ENCODE results near the gene TRAF2.
A peak's percentile ranks its signal among the peaks of the same experiment; 100 is the strongest.
"Not testable (repeated sequence)": the region's sequence is repeated elsewhere in the genome, so short reads cannot be mapped to it uniquely, and the experiment has no call there.

Gene TRAF2, protein sequence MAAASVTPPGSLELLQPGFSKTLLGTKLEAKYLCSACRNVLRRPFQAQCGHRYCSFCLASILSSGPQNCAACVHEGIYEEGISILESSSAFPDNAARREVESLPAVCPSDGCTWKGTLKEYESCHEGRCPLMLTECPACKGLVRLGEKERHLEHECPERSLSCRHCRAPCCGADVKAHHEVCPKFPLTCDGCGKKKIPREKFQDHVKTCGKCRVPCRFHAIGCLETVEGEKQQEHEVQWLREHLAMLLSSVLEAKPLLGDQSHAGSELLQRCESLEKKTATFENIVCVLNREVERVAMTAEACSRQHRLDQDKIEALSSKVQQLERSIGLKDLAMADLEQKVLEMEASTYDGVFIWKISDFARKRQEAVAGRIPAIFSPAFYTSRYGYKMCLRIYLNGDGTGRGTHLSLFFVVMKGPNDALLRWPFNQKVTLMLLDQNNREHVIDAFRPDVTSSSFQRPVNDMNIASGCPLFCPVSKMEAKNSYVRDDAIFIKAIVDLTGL

DNA sequence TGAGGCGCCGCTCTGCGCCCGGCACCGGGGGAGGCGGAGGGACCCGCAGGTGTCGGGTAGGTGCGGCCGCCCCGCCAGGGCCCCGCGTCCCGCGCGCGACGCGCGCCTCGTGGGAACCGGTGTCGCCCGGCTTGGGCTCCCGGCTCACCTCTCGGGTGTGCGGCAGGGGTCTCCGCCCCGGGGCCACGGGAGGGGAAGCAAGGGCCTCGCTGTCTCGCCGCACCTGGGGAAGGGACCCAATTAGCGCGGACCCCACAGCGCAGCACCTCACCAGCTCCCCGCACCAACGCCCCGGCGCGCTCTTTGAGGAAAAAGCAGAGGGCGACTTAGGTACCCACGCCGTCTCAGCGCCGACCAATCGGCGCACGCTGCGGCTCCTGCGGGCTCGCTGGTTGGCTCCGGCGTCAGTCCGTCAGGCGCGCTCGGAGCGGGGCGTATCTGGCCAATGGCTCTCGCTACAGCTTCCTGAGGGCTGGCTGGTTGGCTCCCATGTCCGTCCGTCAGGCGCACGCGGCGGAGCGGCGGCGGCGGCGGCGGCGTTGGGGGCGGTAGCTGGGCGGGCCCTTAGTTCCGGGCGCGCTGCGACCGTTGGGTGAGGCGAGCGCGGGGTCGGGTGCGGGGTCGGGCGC lies at the start of gene TRAF2:
TRAF2 (plus strand) TSS at position 567 of the 629 bp plus-strand sequence. CDS start 12,225 bp downstream, outside the sequence.
- peak; percentile 100 for DNase-seq (ENCODE audit: low spot score)

DNA sequence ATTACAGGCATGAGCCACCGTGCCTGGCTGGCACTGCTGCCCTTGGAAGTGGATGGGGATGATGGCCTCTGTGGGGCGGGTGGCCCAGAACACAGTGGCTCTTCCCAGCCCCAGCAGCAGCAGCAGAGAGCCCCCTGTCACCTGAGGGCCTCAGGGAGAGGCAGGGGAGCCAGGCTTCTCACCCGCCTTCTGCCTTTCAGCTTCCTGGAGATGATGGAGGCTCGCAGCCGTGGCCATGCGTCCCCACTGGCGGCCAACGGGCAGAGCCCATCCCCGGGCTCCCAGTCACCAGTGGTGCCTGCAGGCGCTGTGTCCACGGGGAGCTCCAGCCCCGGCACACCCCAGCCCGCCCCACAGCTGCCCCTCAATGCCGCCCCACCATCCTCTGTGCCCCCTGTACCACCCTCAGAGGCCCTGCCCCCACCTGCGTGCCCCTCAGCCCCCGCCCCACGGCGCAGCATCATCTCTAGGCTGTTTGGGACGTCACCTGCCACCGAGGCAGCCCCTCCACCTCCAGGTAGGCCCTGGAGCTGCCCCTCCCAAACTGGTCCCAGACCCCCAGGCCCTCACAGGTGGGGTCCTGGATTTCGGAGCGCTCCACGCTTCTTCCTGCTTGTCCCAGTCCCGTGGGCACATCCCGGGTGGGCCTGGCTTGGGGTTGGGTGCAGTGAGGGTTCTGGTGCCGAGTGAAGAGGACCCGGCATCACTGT lies 49.0 kb upstream of the TRAF2 start:
- no peak for DNase-seq (ENCODE audit: low spot score)

DNA sequence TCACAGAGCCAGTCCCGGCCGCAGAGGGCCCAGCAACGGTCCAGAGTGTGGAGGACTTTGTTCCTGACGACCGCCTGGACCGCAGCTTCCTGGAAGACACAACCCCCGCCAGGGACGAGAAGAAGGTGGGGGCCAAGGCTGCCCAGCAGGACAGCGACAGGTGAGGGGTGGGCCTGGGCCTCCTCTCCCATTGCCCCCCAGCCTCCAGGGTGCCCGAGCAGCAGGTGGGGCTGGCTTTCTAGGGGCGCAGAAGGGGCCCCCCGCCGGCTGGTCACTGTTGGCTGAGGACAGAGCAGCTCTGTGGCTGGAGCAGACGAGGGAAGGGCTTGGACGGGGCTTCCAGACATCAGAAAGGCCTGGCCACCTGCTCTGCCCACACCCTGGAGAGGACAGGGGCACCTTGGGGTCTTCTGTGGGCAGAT lies 48.4 kb upstream of the TRAF2 start:
- not testable (repeated sequence) for DNase-seq (ENCODE audit: low spot score)

DNA sequence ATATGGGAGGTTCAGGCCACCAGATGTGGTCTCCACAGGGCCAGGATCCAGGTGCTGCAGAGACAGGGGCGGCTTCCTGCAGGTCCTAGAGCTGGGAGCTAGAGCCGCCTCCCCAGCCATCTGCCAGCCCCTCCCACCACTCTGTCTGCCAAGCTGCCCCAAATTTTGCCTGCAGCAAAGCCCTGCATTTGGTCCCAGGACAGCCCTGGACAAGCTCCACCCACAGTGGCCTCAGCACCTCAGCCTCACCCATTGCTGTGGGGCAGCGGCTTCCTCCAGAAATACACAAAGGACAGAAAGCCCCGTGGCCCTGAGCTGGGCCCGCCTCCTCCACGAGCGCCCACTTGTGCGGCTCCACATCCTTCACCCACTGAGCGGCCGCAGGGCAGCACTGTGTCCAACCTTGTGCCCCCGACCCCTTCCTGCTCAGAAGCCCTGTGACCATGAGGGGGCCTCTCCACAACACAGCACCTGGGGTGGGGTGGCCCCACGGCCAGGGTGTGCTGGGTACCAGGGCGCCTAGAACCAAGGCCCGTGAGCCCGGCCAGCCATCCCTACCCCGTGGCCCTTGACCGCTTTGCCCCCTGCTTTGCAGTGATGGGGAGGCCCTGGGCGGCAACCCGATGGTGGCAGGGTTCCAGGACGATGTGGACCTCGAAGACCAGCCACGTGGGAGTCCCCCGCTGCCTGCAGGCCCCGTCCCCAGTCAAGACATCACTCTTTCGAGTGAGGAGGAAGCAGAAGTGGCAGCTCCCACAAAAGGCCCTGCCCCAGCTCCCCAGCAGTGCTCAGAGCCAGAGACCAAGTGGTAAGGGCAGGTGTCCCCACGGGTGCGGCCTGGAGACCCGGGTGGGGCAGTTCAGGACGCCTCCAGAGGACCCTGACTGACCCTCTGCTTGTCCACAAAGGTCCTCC lies 47.7 kb upstream of the TRAF2 start:
- DNase-seq (ENCODE audit: low spot score), result no peak

DNA sequence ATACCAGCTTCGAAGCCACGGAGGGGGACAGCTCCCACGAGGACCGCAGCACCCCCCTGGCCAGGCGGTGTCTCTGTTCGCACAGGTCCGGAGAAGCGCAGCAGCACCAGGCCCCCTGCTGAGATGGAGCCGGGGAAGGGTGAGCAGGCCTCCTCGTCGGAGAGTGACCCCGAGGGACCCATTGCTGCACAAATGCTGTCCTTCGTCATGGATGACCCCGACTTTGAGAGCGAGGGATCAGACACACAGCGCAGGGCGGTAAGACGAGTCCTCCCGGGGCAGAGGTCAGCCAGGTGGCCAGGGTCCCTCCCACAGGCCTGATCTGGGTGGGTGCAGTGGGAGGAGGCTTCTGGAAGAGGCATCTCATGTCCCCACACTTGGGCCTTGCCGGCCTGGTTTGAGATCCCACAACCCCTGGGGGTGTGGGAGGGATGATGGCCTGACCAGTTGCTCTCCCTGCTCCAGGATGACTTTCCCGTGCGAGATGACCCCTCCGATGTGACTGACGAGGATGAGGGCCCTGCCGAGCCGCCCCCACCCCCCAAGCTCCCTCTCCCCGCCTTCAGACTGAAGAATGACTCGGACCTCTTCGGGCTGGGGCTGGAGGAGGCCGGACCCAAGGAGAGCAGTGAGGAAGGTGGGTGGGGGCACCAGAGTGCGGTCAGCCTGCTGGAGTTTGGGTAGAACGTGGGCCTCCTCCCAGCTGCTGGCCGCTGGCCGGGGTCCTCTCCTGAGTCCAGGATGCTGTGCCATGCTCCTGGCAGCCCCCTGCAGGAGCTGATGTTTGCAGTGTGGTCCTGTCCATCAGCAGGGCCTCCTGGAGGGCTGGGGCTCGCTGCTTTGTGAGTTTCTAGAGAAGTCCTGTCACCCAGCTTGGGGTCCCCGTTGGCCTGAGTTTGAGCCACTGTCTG lies 46.8 kb upstream of the TRAF2 start:
- no peak for DNase-seq (ENCODE audit: low spot score)

DNA sequence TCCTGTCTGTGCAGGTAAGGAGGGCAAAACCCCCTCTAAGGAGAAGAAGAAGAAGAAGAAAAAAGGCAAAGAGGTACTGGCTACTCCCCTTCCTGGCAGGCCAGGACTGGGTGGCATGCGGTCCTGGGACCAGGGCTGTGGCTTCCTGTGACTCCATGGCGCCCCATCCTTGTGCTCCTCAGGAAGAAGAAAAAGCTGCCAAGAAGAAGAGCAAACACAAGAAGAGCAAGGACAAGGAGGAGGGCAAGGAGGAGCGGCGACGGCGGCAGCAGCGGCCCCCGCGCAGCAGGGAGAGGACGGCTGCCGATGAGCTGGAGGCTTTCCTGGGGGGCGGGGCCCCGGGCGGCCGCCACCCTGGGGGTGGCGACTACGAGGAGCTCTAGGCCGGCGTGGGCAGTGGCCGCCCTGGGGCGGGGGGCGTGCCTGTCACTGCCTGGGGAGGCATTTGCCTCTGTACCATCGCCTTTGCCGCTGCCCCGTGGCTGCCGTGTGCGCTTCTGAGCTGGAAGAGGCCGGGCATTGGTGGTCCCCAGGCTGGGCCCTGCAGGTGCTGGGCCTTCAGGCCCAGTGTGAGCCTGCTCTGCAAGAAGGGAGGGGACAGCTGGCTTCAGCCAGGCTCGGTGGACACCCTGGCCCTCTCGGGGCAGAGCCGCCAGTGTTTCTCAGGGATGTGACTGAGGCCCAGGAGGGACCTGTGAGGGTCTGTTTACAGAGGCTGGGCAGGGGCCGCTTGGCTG lies 46.0 kb upstream of the TRAF2 start:
- DNase-seq (ENCODE audit: low spot score), result peak; percentile 72

DNA sequence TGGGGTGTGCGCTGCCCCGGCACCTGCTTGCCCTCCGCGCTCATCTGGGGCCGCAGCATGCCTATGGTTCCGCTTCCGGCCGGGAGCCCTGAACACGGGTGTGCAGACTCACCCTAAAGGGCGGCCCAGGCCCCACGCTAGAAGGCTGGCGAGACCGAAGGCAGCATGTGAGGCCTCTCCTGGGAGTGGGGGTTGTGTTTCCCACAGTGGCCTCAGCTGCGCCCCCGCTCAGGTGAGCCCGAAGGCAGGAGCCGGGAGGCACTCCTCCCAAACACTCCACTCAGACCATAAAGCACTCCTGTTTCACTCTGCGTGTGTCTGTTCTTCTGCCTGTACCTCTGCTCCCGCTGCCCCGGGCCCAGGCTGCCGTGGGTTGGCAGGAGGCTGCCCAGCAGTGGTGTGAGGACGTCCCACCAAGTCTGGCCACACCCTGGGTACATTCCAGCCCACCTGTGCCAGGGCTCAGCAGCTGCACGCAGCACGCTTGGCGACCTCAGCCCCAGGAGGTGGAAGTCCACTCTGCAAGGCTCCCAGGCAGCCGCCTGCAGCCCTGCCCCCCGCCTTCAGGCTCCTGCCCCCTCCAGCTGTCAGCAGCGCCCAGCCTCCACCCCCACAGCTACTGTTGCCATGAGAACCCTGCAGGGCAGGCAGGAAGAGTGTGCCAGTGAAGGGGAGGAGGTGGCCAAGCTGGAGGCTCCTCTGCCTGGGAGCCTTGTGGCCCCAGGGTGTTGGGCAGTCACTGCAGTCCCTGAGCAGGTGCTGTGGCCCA lies 45.3 kb upstream of the TRAF2 start:
- DNase-seq (ENCODE audit: low spot score), result no peak

DNA sequence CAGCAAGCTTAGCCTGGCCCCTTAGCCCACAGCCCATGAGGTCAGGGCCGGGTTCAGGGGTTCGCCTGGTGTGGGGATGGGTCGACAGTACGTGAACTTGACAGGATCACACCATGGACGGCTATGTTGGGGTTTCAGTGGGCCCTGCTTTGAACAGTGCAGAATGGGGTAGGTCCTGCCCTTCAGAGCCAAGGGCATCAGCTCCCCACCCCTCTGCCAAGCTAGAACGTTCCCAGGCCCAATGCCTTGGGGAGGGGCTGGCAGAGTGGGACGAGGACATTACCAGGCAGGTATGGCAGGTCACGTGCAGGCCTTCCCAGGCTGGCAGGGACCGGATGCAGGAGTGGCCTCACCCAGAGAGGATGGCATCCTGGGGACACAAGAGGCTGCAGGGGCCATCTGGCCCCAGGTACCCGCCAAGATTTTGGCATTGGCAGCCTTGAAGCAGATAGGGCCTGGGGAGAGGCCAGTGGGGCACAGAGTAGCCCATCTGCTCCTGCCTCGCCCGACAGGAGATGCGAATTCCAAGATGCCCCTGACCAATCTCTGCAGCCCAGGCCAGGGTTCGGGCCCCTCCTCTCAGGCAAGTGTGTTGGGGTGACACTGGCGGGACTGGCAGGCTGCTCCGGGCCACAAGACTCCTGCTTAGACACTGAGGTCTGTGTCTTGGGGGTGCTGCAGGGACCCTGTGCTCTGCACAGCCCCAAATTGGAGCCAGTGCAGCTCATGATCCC lies 44.5 kb upstream of the TRAF2 start:
- not testable (repeated sequence) for DNase-seq (ENCODE audit: low spot score)

DNA sequence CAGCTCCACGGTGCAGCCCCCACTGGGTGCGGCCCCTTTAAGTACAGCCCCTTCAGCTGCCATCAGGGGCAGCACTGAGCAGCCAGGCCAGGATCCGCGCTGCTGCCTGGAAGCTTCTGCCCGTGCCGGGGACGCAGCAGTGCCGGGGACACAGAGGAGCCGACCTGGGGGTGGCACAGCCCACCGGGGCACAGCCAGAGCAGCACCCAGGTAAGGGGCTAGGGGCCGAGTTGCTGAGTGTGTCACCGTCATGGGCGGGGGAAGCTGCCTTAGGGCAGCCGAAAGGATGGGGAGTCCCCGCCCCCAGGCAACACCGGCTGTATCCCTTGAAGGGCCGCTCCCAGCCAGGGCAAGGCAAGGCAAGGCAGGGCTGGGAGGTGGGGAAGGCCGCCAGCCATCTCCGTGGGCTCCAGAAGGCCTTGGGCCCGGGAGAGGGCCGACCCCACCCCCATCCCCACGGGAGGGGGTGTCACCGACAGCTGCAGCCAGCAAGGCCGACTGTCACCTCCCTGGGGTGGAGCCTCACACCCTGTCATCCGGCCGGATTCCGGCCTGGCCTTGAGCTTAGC lies 43.9 kb upstream of the TRAF2 start, which contains the start of gene AJM1:
AJM1 (plus strand) TSS at position 99 of the 569 bp plus-strand sequence. CDS start 1,937 bp downstream, outside the sequence.
- peak; percentile 75 for DNase-seq (ENCODE audit: low spot score)

DNA sequence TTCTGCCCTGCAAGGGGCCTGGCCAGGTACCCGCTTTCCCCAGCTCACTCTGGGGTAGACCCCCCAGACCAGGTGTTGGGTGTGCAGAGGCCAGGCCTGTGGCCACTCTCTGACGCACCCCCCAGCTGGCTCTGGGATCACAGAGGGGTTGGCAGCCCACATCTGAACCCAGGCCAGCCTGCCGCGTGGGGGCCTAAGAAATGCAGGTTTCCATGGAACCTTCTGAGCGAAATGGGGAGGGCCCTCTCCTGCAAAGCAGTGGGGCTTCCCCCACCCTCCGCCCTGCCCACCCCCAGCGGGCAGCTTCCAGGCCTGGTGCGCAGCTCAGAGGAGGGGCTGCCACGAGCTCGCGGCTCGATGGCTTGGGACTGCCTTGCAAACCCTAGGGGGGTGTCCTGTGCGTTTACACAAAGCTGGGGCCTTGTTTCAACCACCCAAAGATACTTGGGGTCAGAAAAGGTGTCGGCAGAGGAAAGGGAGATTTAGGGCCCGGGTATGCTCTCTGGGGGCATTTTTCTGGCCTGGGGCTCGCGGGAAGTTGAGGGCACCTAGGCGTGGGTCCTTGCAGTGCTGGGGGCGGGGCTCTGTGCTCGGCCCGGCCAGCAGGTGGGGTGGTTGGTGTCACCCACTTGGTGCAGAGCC lies 43.0 kb upstream of the TRAF2 start:
- DNase-seq (ENCODE audit: low spot score), result not testable (repeated sequence)

DNA sequence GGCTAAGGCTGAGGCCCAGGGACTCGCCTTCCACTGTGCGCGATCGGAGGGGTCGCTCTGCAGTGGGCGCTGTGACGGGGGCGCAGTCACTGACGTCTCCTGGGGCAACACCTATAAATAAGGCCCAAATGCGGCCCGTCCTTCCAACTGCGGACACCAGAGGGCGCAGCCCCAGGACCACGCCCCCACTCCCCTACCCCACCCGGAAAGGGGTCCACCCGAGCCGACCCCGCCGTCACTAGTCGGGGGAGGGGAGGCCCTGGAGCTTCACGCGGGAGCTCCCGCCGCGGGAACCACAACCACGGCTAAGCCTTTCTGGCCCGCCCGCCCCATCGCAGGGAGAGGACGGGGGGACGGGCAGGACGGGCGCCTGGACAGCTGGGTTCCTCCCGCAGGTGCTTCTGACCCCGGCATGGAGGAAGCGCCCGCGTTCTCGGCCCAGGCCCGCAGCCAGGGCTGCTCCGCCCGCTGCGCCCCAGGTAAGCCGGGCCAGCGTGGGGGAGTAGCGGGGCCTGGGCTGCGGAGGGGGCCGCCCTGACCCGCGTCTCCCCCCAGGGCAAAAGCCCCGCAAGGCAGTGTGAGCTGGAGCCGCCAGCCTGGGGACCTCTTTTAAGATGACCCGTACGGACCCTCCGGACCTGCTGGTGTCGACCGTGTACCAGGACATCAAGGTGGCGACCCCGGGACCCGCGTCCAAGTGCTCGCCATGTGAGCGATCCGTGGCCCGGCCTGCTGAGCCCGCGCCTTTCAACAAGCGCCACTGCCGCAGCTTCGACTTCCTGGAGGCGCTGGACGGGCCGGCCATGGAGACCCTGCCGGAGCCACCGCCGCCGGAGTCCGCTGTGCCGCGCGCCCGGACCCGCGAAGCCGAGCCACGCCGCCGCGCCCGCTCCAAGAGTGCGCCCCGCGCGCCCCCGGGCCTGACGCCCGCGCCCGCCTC lies 42.2 kb upstream of the TRAF2 start:
- DNase-seq (ENCODE audit: low spot score), result not testable (repeated sequence)

DNA sequence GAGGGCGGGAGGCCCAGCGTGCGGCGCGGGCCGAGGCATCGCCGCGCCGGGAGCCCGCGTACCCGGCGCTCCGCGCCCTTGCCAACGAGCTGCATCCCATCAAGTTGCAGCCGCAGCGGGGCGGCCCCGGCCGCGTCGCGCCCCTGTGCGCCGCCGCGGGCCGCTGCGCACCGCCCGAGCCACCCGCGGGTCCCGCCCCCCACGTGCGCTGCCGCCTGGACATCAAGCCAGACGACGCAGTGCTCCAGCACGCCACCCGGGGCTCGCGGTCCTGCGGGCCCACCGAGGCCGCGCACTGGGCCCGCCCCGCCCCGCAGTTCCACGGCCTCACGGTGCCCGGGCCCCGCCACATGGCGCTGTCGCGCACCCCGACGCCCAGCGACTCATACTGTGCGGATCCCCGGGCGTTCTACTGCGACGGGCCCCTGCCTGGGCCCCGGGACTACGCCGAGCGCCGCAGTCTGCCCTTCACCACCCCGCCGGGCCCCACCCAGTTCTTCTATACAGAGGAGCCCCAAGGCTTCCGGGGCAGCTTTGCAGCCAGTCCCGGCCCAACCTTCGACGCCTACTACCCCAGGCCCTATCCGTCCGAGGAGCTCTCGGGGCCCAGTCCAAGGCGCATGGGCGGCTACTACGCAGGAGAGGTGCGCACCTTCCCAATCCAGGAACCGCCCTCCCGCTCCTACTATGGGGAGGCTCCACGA lies 41.4 kb upstream of the TRAF2 start:
- DNase-seq (ENCODE audit: low spot score), result no peak

DNA sequence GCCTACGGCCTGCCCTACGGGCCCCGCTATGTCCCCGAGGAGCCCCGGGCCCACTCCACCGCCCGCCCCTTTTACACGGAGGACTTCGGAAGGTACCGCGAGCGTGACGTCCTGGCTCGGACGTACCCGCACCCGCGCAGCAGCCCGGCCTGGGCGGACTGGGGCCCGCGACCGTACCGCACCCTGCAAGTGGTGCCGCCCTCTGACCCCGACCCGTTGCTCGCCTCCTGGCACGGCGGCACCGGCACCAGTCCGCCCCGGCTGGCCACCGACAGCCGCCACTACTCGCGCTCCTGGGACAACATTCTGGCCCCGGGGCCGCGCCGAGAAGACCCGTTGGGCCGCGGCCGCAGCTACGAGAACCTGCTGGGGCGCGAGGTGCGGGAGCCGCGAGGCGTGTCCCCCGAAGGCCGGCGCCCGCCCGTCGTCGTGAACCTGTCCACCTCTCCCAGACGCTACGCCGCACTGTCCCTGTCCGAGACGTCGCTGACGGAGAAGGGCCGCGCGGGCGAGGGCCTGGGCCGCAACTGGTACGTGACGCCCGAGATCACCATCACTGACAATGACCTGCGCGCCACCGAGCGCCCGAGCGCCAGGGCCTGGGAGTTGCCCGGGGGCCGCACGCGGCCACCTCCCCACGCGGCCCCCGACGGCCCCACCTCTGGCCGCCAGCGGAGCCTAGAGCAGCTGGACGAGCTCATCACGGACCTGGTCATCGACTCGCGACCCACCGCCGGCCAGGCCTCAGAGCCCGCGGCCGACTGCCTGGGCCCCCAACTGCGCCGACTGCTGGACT lies 40.7 kb upstream of the TRAF2 start:
- DNase-seq (ENCODE audit: low spot score), result no peak

DNA sequence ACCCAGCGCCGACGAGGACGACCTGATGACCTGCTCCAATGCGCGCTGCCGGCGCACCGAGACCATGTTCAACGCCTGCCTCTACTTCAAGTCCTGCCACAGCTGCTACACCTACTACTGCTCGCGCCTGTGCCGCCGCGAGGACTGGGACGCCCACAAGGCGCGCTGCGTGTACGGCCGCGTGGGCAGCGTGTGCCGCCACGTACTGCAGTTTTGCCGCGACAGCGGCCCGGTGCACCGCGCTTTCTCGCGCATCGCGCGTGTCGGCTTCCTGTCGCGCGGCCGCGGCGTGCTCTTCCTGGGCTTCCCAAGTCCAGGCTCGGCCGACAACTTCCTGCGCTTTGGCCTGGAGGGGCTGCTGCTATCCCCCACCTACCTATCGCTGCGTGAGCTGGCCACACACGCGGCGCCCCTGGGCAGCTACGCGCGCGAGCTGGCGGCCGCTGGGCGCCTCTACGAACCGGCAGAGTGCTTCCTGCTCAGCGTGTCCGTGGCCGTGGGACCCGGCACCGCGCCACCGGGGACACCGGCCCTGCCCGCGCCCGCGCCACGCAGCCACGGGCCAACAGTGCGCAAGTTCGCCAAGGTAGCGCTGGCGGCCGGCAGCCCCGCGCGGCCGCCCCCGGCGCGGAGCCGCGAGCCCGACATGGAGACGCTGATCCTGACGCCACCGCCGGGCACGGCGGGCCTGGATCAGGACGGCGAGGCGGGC lies 39.8 kb upstream of the TRAF2 start:
- no peak for DNase-seq (ENCODE audit: low spot score)
